OCI-LY3 (cell line): ENCODE measurements around the gene CCDC183.

Experiments
- CTCF ChIP-seq: fragments of 200-600, 300-600 bp; sonication (generic); IDR thresholded peaks from 2 replicates; pipeline ENCODE4 v1.5.1; 2014; ENCODE audit warnings: antibody characterized with exemption, low read length, low read depth
- EZH2phosphoT487 ChIP-seq: fragments of 200-600 bp; shearing (Covaris generic); IDR thresholded peaks from 2 replicates; pipeline ENCODE4 v1.6.1; 2018; ENCODE audit warnings: antibody characterized with exemption, mixed run types, low read depth

GRCh38 chr9:136796238-136796774 lies at the start of gene CCDC183:
- TF ChIP-seq CTCF (no peak), EZH2phosphoT487 (no peak)
